Endodermal cell (in vitro differentiated cells): Measurements from ENCODE around the gene BAIAP2. TPM values are rescaled to one million over a fixed set of nuclear protein-coding genes. Genes with fewer than 3 reads are reported as not detected.

Experiments
- DNase-seq: peaks from one replicate; pipeline ENCODE4 v3.0.0-alpha.2; 2017
- H3K27ac ChIP-seq: 2 replicates; pipeline ENCODE4 v1.5.1; 2013; ENCODE audit warnings: mild to moderate bottlenecking, low read depth, low read length, moderate library complexity
- H3K27me3 ChIP-seq: 2 replicates; pipeline ENCODE4 v1.6.1; 2013; ENCODE audit warnings: mild to moderate bottlenecking, low read length, moderate library complexity; ENCODE audit not compliant: insufficient read depth, control insufficient read depth, poor library complexity, severe bottlenecking
- H3K36me3 ChIP-seq: 2 replicates; pipeline ENCODE4 v1.7.0; 2013; ENCODE audit warnings: mild to moderate bottlenecking, low read length, moderate library complexity; ENCODE audit not compliant: control insufficient read depth, insufficient read depth
- H3K4me1 ChIP-seq: one replicate; pipeline ENCODE4 v1.7.0; 2013; ENCODE audit warnings: low read length; ENCODE audit not compliant: control insufficient read depth, insufficient read depth
- H3K4me3 ChIP-seq: 2 replicates; pipeline ENCODE4 v1.5.1; 2013; ENCODE audit warnings: mild to moderate bottlenecking, low read length, moderate library complexity
- H3K9ac ChIP-seq: 2 replicates; pipeline ENCODE4 v1.6.1; 2013; ENCODE audit warnings: mild to moderate bottlenecking, low read length, moderate library complexity; ENCODE audit not compliant: poor library complexity, severe bottlenecking; ENCODE audit errors: extremely low read depth
- H3K9me3 ChIP-seq: 2 replicates; pipeline ENCODE4 v1.6.1; 2013; ENCODE audit warnings: mild to moderate bottlenecking, low read length, moderate library complexity; ENCODE audit not compliant: control insufficient read depth
- H3K27ac Mint-ChIP-seq: 2 replicates; pipeline ENCODE4 v1.8.0; 2020; ENCODE audit warnings: mixed read lengths
- H3K27me3 Mint-ChIP-seq: 2 replicates; pipeline ENCODE4 v1.8.0; 2021; ENCODE audit warnings: mild to moderate bottlenecking, mixed read lengths; ENCODE audit not compliant: insufficient read depth
- H3K36me3 Mint-ChIP-seq: 2 replicates; pipeline ENCODE4 v1.8.0; 2020; ENCODE audit warnings: low read depth, mixed read lengths
- H3K4me1 Mint-ChIP-seq: 2 replicates; pipeline ENCODE4 v1.8.0; 2020; ENCODE audit warnings: mixed read lengths
- H3K4me3 Mint-ChIP-seq: 2 replicates; pipeline ENCODE4 v1.8.0; 2020; ENCODE audit warnings: mild to moderate bottlenecking, moderate library complexity, mixed read lengths
- H3K9me3 Mint-ChIP-seq: 2 replicates; pipeline ENCODE4 v1.8.0; 2020; ENCODE audit warnings: mild to moderate bottlenecking, mixed read lengths
- CTCF ChIP-seq: fragments of 200-600 bp; sonication (generic); conservative IDR thresholded peaks from 2 replicates; pipeline ENCODE4 v1.5.0; 2021; ENCODE audit warnings: antibody characterized with exemption, mild to moderate bottlenecking
- WGBS, 2 experiments: methylation state at CpG; one replicate each; pipeline versions ENCODE4 v1.1.5 to v1.1.7; 2013; ENCODE audit warnings: missing lambda C conversion rate in 2 of 2, mixed read lengths in 1 of 2; ENCODE audit not compliant: insufficient coverage in 1 of 2, insufficient read length in 1 of 2; 5-methylcytosine and 5-hydroxymethylcytosine counted together
- total RNA-seq, 2 donors: library from RNA; stranded (reverse); fragmentation: NEBNext Ultra II Directional in 1 of 2; extraction: Animal tissue kit (Norgen Biotek cat#: 25700) in 1 of 2; gene quantifications; 2 replicates in 1 of 2; 3 replicates in 1 of 2; pipeline ENCODE4 v1.2.1, GENCODE V29; 2021

Gene BAIAP2
- total RNA-seq, 2 donors from 2014 or later: 24.9 to 32.7 TPM

DNA sequence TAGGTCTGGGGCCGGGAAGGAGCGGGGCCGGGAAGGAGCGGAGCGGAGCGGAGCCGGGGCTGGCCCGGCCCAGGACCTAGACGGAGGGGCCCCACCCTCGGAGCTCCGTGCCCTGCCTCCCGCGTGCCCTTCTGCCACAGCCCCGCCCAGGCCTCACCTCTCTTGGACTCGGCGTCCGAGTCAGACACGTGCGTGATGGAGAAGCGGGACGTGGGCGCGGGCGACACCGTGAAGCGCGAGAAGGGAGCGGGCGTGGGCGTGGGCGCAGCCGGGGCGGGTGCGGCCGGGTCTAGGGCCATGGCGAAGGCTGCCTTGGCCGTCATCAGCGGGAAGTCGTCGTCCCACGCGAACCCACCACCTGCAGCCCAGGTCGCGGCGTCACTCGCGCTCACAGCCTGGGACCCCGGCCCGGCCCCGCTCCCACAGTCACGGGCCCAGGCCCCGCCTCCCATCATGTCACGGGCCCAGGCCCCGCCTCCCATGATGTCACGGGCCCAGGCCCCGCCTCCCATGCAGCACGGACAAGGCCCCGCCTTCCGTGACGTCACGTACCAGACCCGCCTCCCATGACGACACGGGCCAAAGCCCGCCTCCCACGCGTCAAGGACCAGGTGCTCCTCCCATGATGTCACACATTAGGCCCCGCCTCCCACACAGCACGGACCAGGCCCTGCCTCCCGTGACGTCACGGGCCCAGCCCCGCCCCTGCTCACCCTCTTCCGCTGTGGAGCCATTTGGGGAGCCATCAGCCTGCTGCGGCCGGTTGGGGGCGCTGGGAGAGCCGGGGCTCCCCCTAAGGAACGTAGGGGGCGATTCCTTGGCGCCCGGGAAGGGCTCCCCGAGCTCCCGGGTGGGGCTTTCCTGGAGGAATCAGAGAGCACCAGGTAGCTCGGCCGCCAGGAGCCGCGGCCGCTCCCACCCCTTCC, 84.5 kb downstream of the BAIAP2 start:
- Histone ChIP-seq H3K9ac (no peak overlapping the region), H3K9me3 (no peaks in the 10 kb centered on the region), H3K27ac (peak overlapping the region; percentile 7), H3K4me1 (no peaks in the 10 kb centered on the region), H3K36me3 (no peaks in the 10 kb centered on the region), H3K27me3 (no peaks in the 10 kb centered on the region), H3K4me3 (peak overlapping the region; percentile 53)
- no peaks in the 10 kb centered on the region for H3K9me3 Mint-ChIP-seq
- DNase-seq: peak; percentile 100
- peak; percentile 43 for TF ChIP-seq CTCF
- 56 to 62% methylated on average over 41 to 89 of the region's 89 CpGs for WGBS, 2 experiments
- no peaks in the 10 kb centered on the region for H3K36me3 Mint-ChIP-seq
- no peaks in the 10 kb centered on the region for H3K4me1 Mint-ChIP-seq
- no peaks in the 10 kb centered on the region for H3K27me3 Mint-ChIP-seq
- H3K27ac Mint-ChIP-seq: peak overlapping the region; percentile 58
- H3K4me3 Mint-ChIP-seq: peak overlapping the region; percentile 49

GRCh38 chr17:81120149-81120484, 85.2 kb downstream of the BAIAP2 start:
- no peaks in the 10 kb centered on the region for H3K9me3 ChIP-seq
- H3K4me3 ChIP-seq: no peak overlapping the region
- H3K27me3 Mint-ChIP-seq: no peaks in the 10 kb centered on the region

More at GRCh38 chr17:81120149-81120484, 85.2 kb downstream of the BAIAP2 start:
- H3K27ac Mint-ChIP-seq: no peak overlapping the region
- H3K36me3 ChIP-seq: no peaks in the 10 kb centered on the region
- TF ChIP-seq CTCF: no peak
- no peaks in the 10 kb centered on the region for H3K36me3 Mint-ChIP-seq
- H3K27ac ChIP-seq: peak overlapping the region; percentile 7
- H3K4me1 ChIP-seq: no peaks in the 10 kb centered on the region
- H3K4me3 Mint-ChIP-seq: peak overlapping the region; percentile 49
- no peaks in the 10 kb centered on the region for H3K27me3 ChIP-seq
- H3K4me1 Mint-ChIP-seq: no peaks in the 10 kb centered on the region
- no peak for DNase-seq
- no peak overlapping the region for H3K9ac ChIP-seq
- no peaks in the 10 kb centered on the region for H3K9me3 Mint-ChIP-seq
- WGBS, 2 experiments: 96 to 98% methylated on average over 23 to 33 of the region's 33 CpGs
